HepG2 (cell line): ENCODE measurements around the gene PLD6. TPM values are rescaled to one million over a fixed set of nuclear protein-coding genes. Genes with fewer than 3 reads are reported as not detected.

Experiments used
- ATAC-seq: fragments of 200-7000 bp; cut with Tn5 transposase; 3 replicates; pipeline ENCODE4 v1.9.1; 2020; ENCODE audit warnings: mild to moderate bottlenecking, moderate library complexity
- BruUV-seq: library from RNA; stranded (reverse); fragments of 400-500 nt; replicated peaks from 2 replicates; lab custom pipeline; 2021; lab: Mats Ljungman, UMichigan
- CTCF ChIA-PET: fragments of 300-600 bp; formaldehyde crosslinking; extraction: SDS; loops from one replicate; lab custom pipeline; 2021; ENCODE audit warnings: low total read pairs, inconsistent platforms, low intra/inter-chr PET ratio; lab: Yijun Ruan, JAX
- POLR2A ChIA-PET: fragments of 350-600 bp; sonication (Branson Sonifier 250); formaldehyde crosslinking; loops from one replicate; lab custom pipeline; 2020; ENCODE audit warnings: antibody characterized with exemption, inconsistent platforms; lab: Yijun Ruan, JAX
- DNase-seq: peaks from one replicate; pipeline ENCODE4 v3.0.0-alpha.2; 2015; ENCODE audit warnings: low spot score
- FAIRE-seq: peaks from 3 replicates; lab custom pipeline; 2011; peaks lifted over from hg19 to GRCh38; lab: Jason Lieb, UNC
- H2AFZ ChIP-seq: one replicate; pipeline ENCODE4 v1.6.1; 2011; ENCODE audit warnings: low read length, inconsistent platforms
- H3K27ac ChIP-seq: fragments of 300-600 bp; 3 replicates; pipeline ENCODE4 v1.8.0; 2011; ENCODE audit warnings: mixed run types, mild to moderate bottlenecking, mixed read lengths, low read length, inconsistent platforms; ENCODE audit not compliant: insufficient read depth; ENCODE audit errors: extremely low read length
- H3K27me3 ChIP-seq, 2 experiments: fragments of 200-600 bp in 1 of 2; 2 replicates in 1 of 2; 3 replicates in 1 of 2; pipeline versions ENCODE4 v1.6.0 to v1.8.0; 2011; ENCODE audit warnings: low read length in 2 of 2, mild to moderate bottlenecking in 2 of 2, moderate library complexity in 2 of 2, inconsistent platforms in 1 of 2; ENCODE audit not compliant: insufficient read depth in 2 of 2, control insufficient read depth in 1 of 2
- H3K36me3 ChIP-seq, 2 experiments: fragments of 200-600 bp in 1 of 2; replicated peaks in 1 of 2; 2 replicates in 1 of 2; 3 replicates in 1 of 2; pipeline versions ENCODE4 v1.5.1 to v1.8.0; 2011; ENCODE audit warnings: low read length in 2 of 2, inconsistent platforms in 1 of 2; ENCODE audit not compliant: insufficient read depth in 2 of 2, control insufficient read depth in 1 of 2
- H3K4me1 ChIP-seq: 2 replicates; pipeline ENCODE4 v1.5.1; 2012; ENCODE audit warnings: low read length, inconsistent platforms; ENCODE audit not compliant: insufficient read depth
- H3K4me2 ChIP-seq: 2 replicates; pipeline ENCODE4 v1.6.0; 2011; ENCODE audit warnings: low read depth, low read length, inconsistent platforms
- H3K4me3 ChIP-seq, 3 experiments: fragments of 200-600 bp in 1 of 3; sonication (generic), shearing (Covaris generic) in 1 of 3; replicated peaks in 1 of 3; 2 replicates each; pipeline ENCODE4 v1.5.1; 2011 to 2016; ENCODE audit warnings: low read length in 3 of 3, inconsistent platforms in 2 of 3, low read depth in 2 of 3, mild to moderate bottlenecking in 2 of 3, control low read depth in 1 of 3, mixed read lengths in 1 of 3; ENCODE audit not compliant: insufficient read depth in 1 of 3
- H3K79me2 ChIP-seq: one replicate; pipeline ENCODE4 v1.6.1; 2011; ENCODE audit warnings: low read length, inconsistent platforms; ENCODE audit not compliant: insufficient read depth
- H3K9ac ChIP-seq: 2 replicates; pipeline ENCODE4 v1.6.0; 2011; ENCODE audit warnings: mild to moderate bottlenecking, low read depth, low read length, inconsistent platforms; ENCODE audit not compliant: insufficient read depth
- H3K9me3 ChIP-seq: 2 replicates; pipeline ENCODE4 v1.5.1; 2012; ENCODE audit warnings: mild to moderate bottlenecking, low read length
- H4K20me1 ChIP-seq: 2 replicates; pipeline ENCODE4 v1.6.0; 2011; ENCODE audit warnings: inconsistent platforms, mild to moderate bottlenecking, low read length, moderate library complexity; ENCODE audit not compliant: insufficient read depth
- ARNTL ChIP-seq: sonication (generic); formaldehyde crosslinking; IDR thresholded peaks from 2 replicates; pipeline ENCODE4 v1.4.0; 2020; ENCODE audit warnings: mild to moderate bottlenecking, missing genetic modification reagents
- GATAD1 ChIP-seq: IDR thresholded peaks from 2 replicates; pipeline ENCODE4 v1.6.1; 2016; ENCODE audit warnings: missing genetic modification reagents, missing compliant biosample characterization
- GMEB1 ChIP-seq: sonication (generic); formaldehyde crosslinking; IDR thresholded peaks from 2 replicates; pipeline ENCODE4 v1.5.1; 2020; ENCODE audit warnings: missing genetic modification reagents, mild to moderate bottlenecking, borderline replicate concordance
- HOXA9 ChIP-seq: sonication (generic); formaldehyde crosslinking; IDR thresholded peaks from 2 replicates; pipeline ENCODE4 v1.8.1; 2022; ENCODE audit warnings: missing genetic modification reagents, mild to moderate bottlenecking, moderate library complexity, borderline replicate concordance
- LBX2 ChIP-seq: sonication (generic); formaldehyde crosslinking; IDR thresholded peaks from 2 replicates; pipeline ENCODE4 v1.5.0; 2020; ENCODE audit warnings: missing genetic modification reagents, mild to moderate bottlenecking, borderline replicate concordance
- MBNL3 ChIP-seq: fragments of 250-450 bp; sonication (Bioruptor Pico); conservative IDR thresholded peaks from 2 replicates; pipeline ENCODE4 v1.8.0; 2022; ENCODE audit warnings: mild to moderate bottlenecking, inconsistent platforms
- NBN ChIP-seq: fragments of 450-650 bp; conservative IDR thresholded peaks from 2 replicates; pipeline ENCODE4 v1.6.1; 2017
- NFKB2 ChIP-seq: sonication (generic); formaldehyde crosslinking; IDR thresholded peaks from 2 replicates; pipeline ENCODE4 v1.4.0; 2020; ENCODE audit warnings: missing genetic modification reagents, borderline replicate concordance
- NPAS2 ChIP-seq: sonication (generic); formaldehyde crosslinking; IDR thresholded peaks from 2 replicates; pipeline ENCODE4 v1.8.0; 2022; ENCODE audit warnings: mild to moderate bottlenecking, missing genetic modification reagents, borderline replicate concordance
- XBP1 ChIP-seq: sonication (generic); formaldehyde crosslinking; IDR thresholded peaks from 2 replicates; pipeline ENCODE4 v1.5.0; 2020; ENCODE audit warnings: missing genetic modification reagents
- ZFP41 ChIP-seq: sonication (generic); formaldehyde crosslinking; IDR thresholded peaks from 2 replicates; pipeline ENCODE4 v1.4.0; 2020; ENCODE audit warnings: mild to moderate bottlenecking, missing genetic modification reagents, borderline replicate concordance
- ZNF672 ChIP-seq: sonication (generic); formaldehyde crosslinking; IDR thresholded peaks from 2 replicates; pipeline ENCODE4 v1.8.1; 2022; ENCODE audit warnings: missing genetic modification reagents
- ZSCAN20 ChIP-seq: sonication (generic); formaldehyde crosslinking; IDR thresholded peaks from 2 replicates; pipeline ENCODE4 v1.4.0; 2020; ENCODE audit warnings: missing genetic modification reagents, mild to moderate bottlenecking, borderline replicate concordance
- ZSCAN29 ChIP-seq: sonication (generic); formaldehyde crosslinking; conservative IDR thresholded peaks from 2 replicates; pipeline ENCODE4 v1.4.0; 2020; ENCODE audit warnings: mild to moderate bottlenecking, missing genetic modification reagents
- WGBS: methylation state at CpG from one replicate; pipeline ENCODE4 v1.1.6; 2017; ENCODE audit warnings: low lambda C conversion rate; 5-methylcytosine and 5-hydroxymethylcytosine counted together
- in situ Hi-C: cut with HindIII; loops from 2 replicates; pipeline ENCODE4 v1.10.0; 2017; ENCODE audit warnings: low pct_unique_long_range_greater_than_20kb; ENCODE audit not compliant: extremely low pct_ligation_motif_present
- intact Hi-C: fragments of 100-400 bp; cut with micrococcal nuclease; formaldehyde crosslinking; loops from one replicate; pipeline ENCODE4 v1.10.0; 2022; ENCODE audit not compliant: unreplicated experiment
- polyA plus RNA-seq, 8 experiments: library from polyadenylated mRNA; depleted of rRNA in 3 of 8; stranded (reverse) in 7 of 8; unstranded in 1 of 8; fragments of >200 nt; fragmentation: Illumina TruSeq in 4 of 8; extraction: Trizol in 4 of 8; gene quantifications; 2 replicates each; pipeline versions ENCODE4 v1.2.1 to v1.2.3, GENCODE V29; 2011 to 2016; ENCODE audit warnings: low read depth in 4 of 8, missing spikeins in 1 of 8, mixed read lengths in 1 of 8; ENCODE audit not compliant: insufficient read depth in 1 of 8
- total RNA-seq, 5 experiments: library from RNA; depleted of rRNA; stranded (reverse); fragments of >200 nt; fragmentation: Illumina TruSeq; extraction: Trizol; gene quantifications; 2 replicates each; pipeline ENCODE4 v1.2.3, GENCODE V29; 2016; ENCODE audit warnings: low read depth in 1 of 5

Gene PLD6
- total and polyA plus RNA-seq, 2 of the 13 experiments (the other 11 are each of a cell fraction or from before 2014, with no cell fraction given), result 5.2 to 11.4 TPM

GRCh38 chr17:17152385-17152784 lies 53.7 kb downstream of the PLD6 start:
- WGBS, result 100% methylated on average over 3 of the region's 4 CpGs
- ChIA-PET POLR2A (no interaction called here), CTCF (no interaction called here)
- no peak overlapping the region for H2AFZ ChIP-seq
- H3K79me2 ChIP-seq, result no peaks in the 10 kb centered on the region
- in situ Hi-C loops, result no loop called here
- no peaks in the 10 kb centered on the region for H4K20me1 ChIP-seq
- no peaks in the 10 kb centered on the region for H3K9me3 ChIP-seq
- no peak for DNase-seq
- TF ChIP-seq GMEB1 (CRISPR knock-in tag) (no peak), ZNF672 (no peak), ZSCAN29 (CRISPR knock-in tag) (no peak), HOXA9 (CRISPR knock-in tag) (no peak), NFKB2 (CRISPR knock-in tag) (no peak), ARNTL (no peak), LBX2 (CRISPR knock-in tag) (no peak), ZSCAN20 (CRISPR knock-in tag) (no peak), ZFP41 (CRISPR knock-in tag) (no peak), MBNL3 (CRISPR knock-in tag) (no peak), GATAD1 (CRISPR knock-in tag) (no peak), NBN (no peak), XBP1 (CRISPR knock-in tag) (no peak), NPAS2 (no peak)
- TF ChIP-seq, all 625 proteins: peak for 0
- H3K4me1 ChIP-seq, result 0 out of 2 replicates have a peak, but pooled peaks cover 5% of the 10 kb centered on the region
- H3K4me2 ChIP-seq, result no peak overlapping the region
- peaks cover 19 to 65% of the 10 kb centered on the region in 2 experiments for H3K36me3 ChIP-seq
- ATAC-seq (no peak), FAIRE-seq (no peak)
- H3K27me3 ChIP-seq, result no peaks in the 10 kb centered on the region
- no peak overlapping the region for H3K9ac ChIP-seq
- H3K4me3 ChIP-seq, result no peak overlapping the region
- no peak overlapping the region for H3K27ac ChIP-seq
- no TSS peak for BruUV-seq
- intact Hi-C loops, result no loop called here
